NCI-H146 treated with DMSO at 0.1 percent for 48 hours (cell line): ENCODE measurements around the gene DTD2.
"Not testable (repeated sequence)": the region's sequence is repeated elsewhere in the genome, so short reads cannot be mapped to it uniquely, and the experiment has no call there.

Experiments used
- DNase-seq: peaks from one replicate; lab custom pipeline; 2025; ENCODE audit not compliant: unreplicated experiment; lab: John Stamatoyannopoulos, UW

The DTD2 gene

GRCh38 chr14:31442284-31442683, 15.0 kb downstream of the DTD2 start:
- DNase-seq: no peak

- DNase-seq: no peak
Observed at GRCh38 chr14:31441273-31442111, 15.8 kb downstream of the DTD2 start.

- no peak for DNase-seq
Observed at GRCh38 chr14:31440280-31440679, 17.0 kb downstream of the DTD2 start.

- DNase-seq: no peak
Observed at GRCh38 chr14:31439561-31439960, 17.7 kb downstream of the DTD2 start.

GRCh38 chr14:31437045-31437691, 20.1 kb downstream of the DTD2 start:
- not testable (repeated sequence) for DNase-seq

GRCh38 chr14:31435276-31435675, 22.0 kb downstream of the DTD2 start:
- no peak for DNase-seq

- DNase-seq: no peak
Observed at GRCh38 chr14:31430634-31431264, 26.6 kb downstream of the DTD2 start.

- no peak for DNase-seq
Observed at GRCh38 chr14:31429791-31430190, 27.5 kb downstream of the DTD2 start.

GRCh38 chr14:31428011-31428410, 29.3 kb downstream of the DTD2 start:
- no peak for DNase-seq

- DNase-seq: no peak
Observed at GRCh38 chr14:31426663-31427062, 30.6 kb downstream of the DTD2 start.

- no peak for DNase-seq
Observed at GRCh38 chr14:31425905-31426304, 31.4 kb downstream of the DTD2 start.

- DNase-seq: no peak
Observed at GRCh38 chr14:31421200-31421599, 36.1 kb downstream of the DTD2 start.

GRCh38 chr14:31420319-31421111, 36.8 kb downstream of the DTD2 start, which contains the start of gene HEATR5A:
TSS of gene HEATR5A (minus strand) at chr14:31420550. CDS start at chr14:31402975, 17,575 bp downstream.
- peak; percentile 51 for DNase-seq

GRCh38 chr14:31419967-31420318, 37.4 kb downstream of the DTD2 start:
- peak; percentile 3 for DNase-seq

GRCh38 chr14:31419179-31419966, 37.9 kb downstream of the DTD2 start:
- DNase-seq: no peak

- no peak for DNase-seq
Observed at GRCh38 chr14:31418440-31418839, 38.9 kb downstream of the DTD2 start.

- DNase-seq: no peak
Observed at GRCh38 chr14:31414190-31414833, 43.0 kb downstream of the DTD2 start.

GRCh38 chr14:31411218-31411727, 46.0 kb downstream of the DTD2 start:
- no peak for DNase-seq

GRCh38 chr14:31410048-31410650, 47.2 kb downstream of the DTD2 start:
- no peak for DNase-seq
